HepG2 (cell line): Measurements from ENCODE around the gene ZBTB26. TPM values are rescaled to one million over a fixed set of nuclear protein-coding genes. Genes with fewer than 3 reads are reported as not detected.

Source experiments
- ARNT ChIP-seq: fragments of 450-650 bp; IDR thresholded peaks from 2 replicates; pipeline ENCODE4 v1.6.1; 2017
- ATF4 ChIP-seq, 2 experiments: fragments of 450-650 bp in 1 of 2; sonication (generic) in 1 of 2; formaldehyde crosslinking; IDR thresholded peaks; 2 replicates each; pipeline versions ENCODE4 v1.5.0 to v1.8.0; 2020 to 2022; ENCODE audit warnings: mild to moderate bottlenecking in 1 of 2, missing genetic modification reagents in 1 of 2
- BATF2 ChIP-seq: sonication (generic); formaldehyde crosslinking; IDR thresholded peaks from 2 replicates; pipeline ENCODE4 v1.8.0; 2022; ENCODE audit warnings: mild to moderate bottlenecking, missing genetic modification reagents, moderate library complexity
- EEA1 ChIP-seq: sonication (generic); formaldehyde crosslinking; IDR thresholded peaks from 2 replicates; pipeline ENCODE4 v1.5.1; 2020; ENCODE audit warnings: mild to moderate bottlenecking, missing genetic modification reagents, borderline replicate concordance
- GTF3A ChIP-seq: sonication (generic); formaldehyde crosslinking; conservative IDR thresholded peaks from 2 replicates; pipeline ENCODE4 v1.4.0; 2020; ENCODE audit warnings: mild to moderate bottlenecking, missing genetic modification reagents
- HNRNPLL ChIP-seq: fragments of 200-400 bp; formaldehyde crosslinking; IDR thresholded peaks from 2 replicates; pipeline ENCODE4 v1.6.1; 2017; ENCODE audit warnings: mild to moderate bottlenecking, low read depth, low read length; ENCODE audit not compliant: poor library complexity, severe bottlenecking
- JUN ChIP-seq: sonication (generic); formaldehyde crosslinking; IDR thresholded peaks from 2 replicates; pipeline ENCODE4 v1.4.0; 2020; ENCODE audit warnings: mild to moderate bottlenecking, missing genetic modification reagents
- PRDM4 ChIP-seq: sonication (generic); formaldehyde crosslinking; IDR thresholded peaks from 2 replicates; pipeline ENCODE4 v1.9.0; 2021; ENCODE audit warnings: missing genetic modification reagents, borderline replicate concordance
- THAP8 ChIP-seq: sonication (generic); formaldehyde crosslinking; IDR thresholded peaks from 2 replicates; pipeline ENCODE4 v1.5.1; 2020; ENCODE audit warnings: missing genetic modification reagents, mild to moderate bottlenecking, borderline replicate concordance
- TRIM24 ChIP-seq: sonication (generic); formaldehyde crosslinking; IDR thresholded peaks from 2 replicates; pipeline ENCODE4 v1.8.0; 2022; ENCODE audit warnings: mild to moderate bottlenecking, missing genetic modification reagents
- ZBTB1 ChIP-seq: sonication (generic); formaldehyde crosslinking; IDR thresholded peaks from 2 replicates; pipeline ENCODE4 v1.4.0; 2020; ENCODE audit warnings: missing genetic modification reagents, borderline replicate concordance
- ZFP82 ChIP-seq: sonication (generic); formaldehyde crosslinking; IDR thresholded peaks from 2 replicates; pipeline ENCODE4 v1.5.1; 2020; ENCODE audit warnings: mild to moderate bottlenecking, missing genetic modification reagents, borderline replicate concordance
- ZIK1 ChIP-seq: sonication (generic); formaldehyde crosslinking; IDR thresholded peaks from 2 replicates; pipeline ENCODE4 v1.5.0; 2020; ENCODE audit warnings: mild to moderate bottlenecking, low read depth, missing genetic modification reagents, borderline replicate concordance
- ZNF17 ChIP-seq: sonication (generic); formaldehyde crosslinking; IDR thresholded peaks from 2 replicates; pipeline ENCODE4 v1.5.0; 2020; ENCODE audit warnings: mild to moderate bottlenecking, missing genetic modification reagents
- ZNF3 ChIP-seq: IDR thresholded peaks from 2 replicates; pipeline ENCODE4 v1.7.0; 2017; ENCODE audit warnings: inconsistent platforms
- ZNF44 ChIP-seq: sonication (generic); formaldehyde crosslinking; IDR thresholded peaks from 2 replicates; pipeline ENCODE4 v1.5.1; 2020; ENCODE audit warnings: mild to moderate bottlenecking, missing genetic modification reagents
- ZNF564 ChIP-seq: sonication (generic); formaldehyde crosslinking; IDR thresholded peaks from 2 replicates; pipeline ENCODE4 v1.8.1; 2023; ENCODE audit warnings: mild to moderate bottlenecking, missing genetic modification reagents
- ZNF746 ChIP-seq: sonication (generic); formaldehyde crosslinking; IDR thresholded peaks from 2 replicates; pipeline ENCODE4 v1.8.0; 2022; ENCODE audit warnings: mild to moderate bottlenecking, missing genetic modification reagents
- ZNF776 ChIP-seq: sonication (generic); formaldehyde crosslinking; IDR thresholded peaks from 2 replicates; pipeline ENCODE4 v1.4.0; 2020; ENCODE audit warnings: mild to moderate bottlenecking, missing genetic modification reagents
- ZSCAN9 ChIP-seq: IDR thresholded peaks from 2 replicates; pipeline ENCODE4 v1.6.1; 2016; ENCODE audit warnings: borderline replicate concordance
- polyA plus RNA-seq, 8 experiments: library from polyadenylated mRNA; depleted of rRNA in 3 of 8; stranded (reverse) in 7 of 8; unstranded in 1 of 8; fragments of >200 nt; fragmentation: Illumina TruSeq in 4 of 8; extraction: Trizol in 4 of 8; gene quantifications; 2 replicates each; pipeline versions ENCODE4 v1.2.1 to v1.2.3, GENCODE V29; 2011 to 2016; ENCODE audit warnings: low read depth in 4 of 8, missing spikeins in 1 of 8, mixed read lengths in 1 of 8; ENCODE audit not compliant: insufficient read depth in 1 of 8
- total RNA-seq, 5 experiments: library from RNA; depleted of rRNA; stranded (reverse); fragments of >200 nt; fragmentation: Illumina TruSeq; extraction: Trizol; gene quantifications; 2 replicates each; pipeline ENCODE4 v1.2.3, GENCODE V29; 2016; ENCODE audit warnings: low read depth in 1 of 5
- TF ChIP-seq, protein P1 (sequence below): sonication (generic); formaldehyde crosslinking; IDR thresholded peaks from 2 replicates; pipeline ENCODE4 v1.8.0; 2023; ENCODE audit warnings: mild to moderate bottlenecking, missing genetic modification reagents
- TF ChIP-seq, protein P2 (sequence below): sonication (generic); formaldehyde crosslinking; IDR thresholded peaks from 2 replicates; pipeline ENCODE4 v1.5.0; 2020; ENCODE audit warnings: missing genetic modification reagents, mild to moderate bottlenecking, borderline replicate concordance

ZBTB26 gene
- total and polyA plus RNA-seq, 2 of the 13 experiments (the other 11 are each of a cell fraction or from before 2014, with no cell fraction given): 4.5 to 8.6 TPM

- TF ChIP-seq BATF2 (CRISPR knock-in tag) (no peak), ZNF3 (CRISPR knock-in tag) (no peak; the same call in 1 of the 2 replicates), HNRNPLL (peak; percentile 93), ZBTB1 (no peak), ZNF17 (CRISPR knock-in tag) (no peak), ZNF44 (CRISPR knock-in tag) (no peak), GTF3A (no peak), ZFP82 (CRISPR knock-in tag) (0 out of 2 replicates have a peak, but pooled peaks have one; percentile 19), ZSCAN9 (CRISPR knock-in tag) (no peak), ZNF564 (CRISPR knock-in tag) (no peak), ZNF746 (CRISPR knock-in tag) (peak; percentile 74), TRIM24 (CRISPR knock-in tag) (no peak), ZIK1 (CRISPR knock-in tag) (no peak), JUN (no peak), ATF4 (CRISPR knock-in tag; IDR thresholded peaks at IDR 0.05) (peak in 1 of 2 experiments; percentile 15; a peak in 1 of 4 replicates), PRDM4 (CRISPR knock-in tag) (no peak), EEA1 (0 out of 2 replicates have a peak, but pooled peaks have one; percentile 68), ZNF776 (CRISPR knock-in tag) (no peak), THAP8 (peak; percentile 91; the same call in 1 of the 2 replicates), ARNT (no peak)
- TF ChIP-seq, protein P1, sequence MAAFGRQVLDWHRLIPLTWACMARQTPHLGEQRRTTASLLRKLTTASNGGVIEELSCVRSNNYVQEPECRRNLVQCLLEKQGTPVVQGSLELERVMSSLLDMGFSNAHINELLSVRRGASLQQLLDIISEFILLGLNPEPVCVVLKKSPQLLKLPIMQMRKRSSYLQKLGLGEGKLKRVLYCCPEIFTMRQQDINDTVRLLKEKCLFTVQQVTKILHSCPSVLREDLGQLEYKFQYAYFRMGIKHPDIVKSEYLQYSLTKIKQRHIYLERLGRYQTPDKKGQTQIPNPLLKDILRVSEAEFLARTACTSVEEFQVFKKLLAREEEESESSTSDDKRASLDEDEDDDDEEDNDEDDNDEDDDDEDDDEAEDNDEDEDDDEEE (CRISPR knock-in tag): 0 out of 2 replicates have a peak, but pooled peaks have one; percentile 2
- TF ChIP-seq, protein P2, sequence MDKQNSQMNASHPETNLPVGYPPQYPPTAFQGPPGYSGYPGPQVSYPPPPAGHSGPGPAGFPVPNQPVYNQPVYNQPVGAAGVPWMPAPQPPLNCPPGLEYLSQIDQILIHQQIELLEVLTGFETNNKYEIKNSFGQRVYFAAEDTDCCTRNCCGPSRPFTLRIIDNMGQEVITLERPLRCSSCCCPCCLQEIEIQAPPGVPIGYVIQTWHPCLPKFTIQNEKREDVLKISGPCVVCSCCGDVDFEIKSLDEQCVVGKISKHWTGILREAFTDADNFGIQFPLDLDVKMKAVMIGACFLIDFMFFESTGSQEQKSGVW: no peak
Observed at GRCh38 chr9:122931226-122932121, at the start of gene ZBTB26 (continued).
